Ramos (cell line): ENCODE measurements around the gene PUS7L.
"Not testable (repeated sequence)": the region's sequence is repeated elsewhere in the genome, so short reads cannot be mapped to it uniquely, and the experiment has no call there.

Source experiments
- in situ Hi-C: fragments of 300-500 bp; cut with MboI; formaldehyde crosslinking; loops from one replicate; pipeline ENCODE4 v1.14.3; 2022; ENCODE audit warnings: low sequenced_read_pairs; ENCODE audit not compliant: unreplicated experiment

PUS7L gene

GRCh38 chr12:43758728-43759563 lies at the start of gene PUS7L, which contains the start of gene IRAK4:
TSS of gene PUS7L (minus strand) at chr12:43758790. CDS start at chr12:43755245, 3,545 bp downstream.
TSS of gene IRAK4 (plus strand) at chr12:43758951. CDS start at chr12:43768112, 9,161 bp downstream.
- in situ Hi-C loops = no loop called here

GRCh38 chr12:43807386-43807785 lies 48.8 kb upstream of the PUS7L start:
- in situ Hi-C loops = no loop called here

GRCh38 chr12:43806737-43807072 lies 48.1 kb upstream of the PUS7L start:
- in situ Hi-C loops = no loop called here

- in situ Hi-C loops = no loop called here
Measured at GRCh38 chr12:43805860-43806736, 47.5 kb upstream of the PUS7L start, which contains the start of gene TWF1. TSS of gene TWF1 (minus strand) at chr12:43806317. CDS start at chr12:43806245, 72 bp downstream.

- in situ Hi-C loops = no loop called here
Measured at GRCh38 chr12:43805149-43805859, 46.7 kb upstream of the PUS7L start.

- in situ Hi-C loops = no loop called here
Measured at GRCh38 chr12:43797561-43798217, 39.1 kb upstream of the PUS7L start.

GRCh38 chr12:43795716-43796280 lies 37.2 kb upstream of the PUS7L start:
- in situ Hi-C loops = no loop called here

GRCh38 chr12:43789941-43790340 lies 31.4 kb upstream of the PUS7L start:
- in situ Hi-C loops = no loop called here

GRCh38 chr12:43786899-43787693 lies 28.5 kb upstream of the PUS7L start:
- in situ Hi-C loops = no loop called here

- in situ Hi-C loops = loop anchor here (10.0 kb wide), 1 partner anchor 108 kb away; no protein-coding TSS in a partner anchor
Measured at GRCh38 chr12:43776498-43776897, 17.9 kb upstream of the PUS7L start.

GRCh38 chr12:43766291-43766690 lies 7.7 kb upstream of the PUS7L start:
- in situ Hi-C loops = no loop called here

GRCh38 chr12:43764528-43764927 lies 5.9 kb upstream of the PUS7L start:
- in situ Hi-C loops = no loop called here

- in situ Hi-C loops = no loop called here
Measured at GRCh38 chr12:43763769-43764168, 5.2 kb upstream of the PUS7L start.

GRCh38 chr12:43762596-43762995 lies 4.0 kb upstream of the PUS7L start:
- in situ Hi-C loops = no loop called here

- in situ Hi-C loops = no loop called here
Measured at GRCh38 chr12:43761500-43761899, 2.9 kb upstream of the PUS7L start.

GRCh38 chr12:43760396-43760795 lies 1.8 kb upstream of the PUS7L start:
- in situ Hi-C loops = no loop called here

GRCh38 chr12:43758247-43758727 lies 303 bp downstream of the PUS7L start:
- in situ Hi-C loops = no loop called here

GRCh38 chr12:43754015-43754414 lies 4.6 kb downstream of the PUS7L start:
- in situ Hi-C loops = no loop called here

GRCh38 chr12:43751360-43751759 lies 7.2 kb downstream of the PUS7L start:
- in situ Hi-C loops = not testable (repeated sequence)
